Neural progenitor cell (in vitro differentiated cells): ENCODE measurements around the gene RAMP3. TPM values are rescaled to one million over a fixed set of nuclear protein-coding genes. Genes with fewer than 3 reads are reported as not detected.

Source experiments
- DNase-seq: peaks from one replicate; pipeline ENCODE4 v3.0.0-alpha.2; 2016; ENCODE audit warnings: low spot score
- H2AFZ ChIP-seq: fragments of 200-600 bp; sonication (generic); replicated peaks from 2 replicates; pipeline ENCODE4 v1.6.1; 2016; ENCODE audit warnings: antibody characterized with exemption
- H3F3A ChIP-seq: fragments of 200-600 bp; sonication (generic); 2 replicates; pipeline ENCODE4 v1.6.1; 2016; ENCODE audit warnings: antibody characterized with exemption, low read depth
- H3K27ac ChIP-seq: fragments of 200-600 bp; sonication (generic); 2 replicates; pipeline ENCODE4 v1.5.1; 2016; ENCODE audit warnings: mild to moderate bottlenecking
- H3K27me3 ChIP-seq: fragments of 200-600 bp; sonication (generic); 2 replicates; pipeline ENCODE4 v1.6.1; 2016; ENCODE audit warnings: mild to moderate bottlenecking, moderate library complexity
- H3K36me3 ChIP-seq: fragments of 200-600 bp; sonication (generic); 2 replicates; pipeline ENCODE4 v1.5.1; 2016
- H3K4me1 ChIP-seq: fragments of 200-600 bp; sonication (generic); 2 replicates; pipeline ENCODE4 v1.6.1; 2016; ENCODE audit warnings: mixed run types
- H3K4me2 ChIP-seq: fragments of 200-600 bp; sonication (generic); 2 replicates; pipeline ENCODE4 v1.6.1; 2016
- H3K4me3 ChIP-seq: fragments of 200-600 bp; sonication (generic); 2 replicates; pipeline ENCODE4 v1.5.1; 2016
- H3K79me2 ChIP-seq: fragments of 200-600 bp; sonication (generic); 2 replicates; pipeline ENCODE4 v1.6.1; 2016; ENCODE audit warnings: low read depth
- H3K9ac ChIP-seq: fragments of 200-600 bp; sonication (generic); 2 replicates; pipeline ENCODE4 v1.6.1; 2016
- H3K9me3 ChIP-seq: fragments of 200-600 bp; sonication (generic); 2 replicates; pipeline ENCODE4 v1.5.1; 2016; ENCODE audit warnings: low read depth
- H4K20me1 ChIP-seq: fragments of 200-600 bp; sonication (generic); 2 replicates; pipeline ENCODE4 v1.6.1; 2016; ENCODE audit warnings: low read depth
- H3K27ac Mint-ChIP-seq: 3 replicates; pipeline ENCODE4 v1.8.0; 2021; ENCODE audit warnings: mixed read lengths
- H3K27me3 Mint-ChIP-seq: 2 replicates; pipeline ENCODE4 v1.8.0; 2022; ENCODE audit warnings: low read depth, mild to moderate bottlenecking, inconsistent platforms, moderate library complexity, mixed read lengths; ENCODE audit not compliant: insufficient read depth
- H3K36me3 Mint-ChIP-seq: 3 replicates; pipeline ENCODE4 v1.8.0; 2021; ENCODE audit warnings: mixed read lengths
- H3K4me1 Mint-ChIP-seq: 3 replicates; pipeline ENCODE4 v1.8.0; 2021; ENCODE audit warnings: mixed read lengths
- H3K4me3 Mint-ChIP-seq: 3 replicates; pipeline ENCODE4 v1.8.0; 2021; ENCODE audit warnings: mild to moderate bottlenecking, moderate library complexity, mixed read lengths
- H3K9me3 Mint-ChIP-seq: 3 replicates; pipeline ENCODE4 v1.8.0; 2020; ENCODE audit warnings: mixed read lengths
- EZH2 ChIP-seq: fragments of 200-600 bp; sonication (generic); IDR thresholded peaks from 2 replicates; pipeline ENCODE4 v1.6.1; 2017; ENCODE audit warnings: antibody characterized with exemption, mild to moderate bottlenecking, moderate library complexity
- EZH2phosphoT487 ChIP-seq: fragments of 200-600 bp; sonication (generic); IDR thresholded peaks from 2 replicates; pipeline ENCODE4 v1.6.1; 2017; ENCODE audit warnings: antibody characterized with exemption
- total RNA-seq: library from RNA; depleted of rRNA; stranded (reverse); fragments of >200 nt; gene quantifications from 2 replicates; pipeline ENCODE4 v1.2.3, GENCODE V29; 2015; ENCODE audit warnings: low replicate concordance
- TF ChIP-seq, protein P1 (sequence below): fragments of 200-600 bp; sonication (generic); IDR thresholded peaks from 2 replicates; pipeline ENCODE4 v1.5.1; 2017; ENCODE audit warnings: antibody characterized with exemption, mild to moderate bottlenecking

Gene RAMP3
- total RNA-seq, 1 donor from 2014 or later = not detected

DNA sequence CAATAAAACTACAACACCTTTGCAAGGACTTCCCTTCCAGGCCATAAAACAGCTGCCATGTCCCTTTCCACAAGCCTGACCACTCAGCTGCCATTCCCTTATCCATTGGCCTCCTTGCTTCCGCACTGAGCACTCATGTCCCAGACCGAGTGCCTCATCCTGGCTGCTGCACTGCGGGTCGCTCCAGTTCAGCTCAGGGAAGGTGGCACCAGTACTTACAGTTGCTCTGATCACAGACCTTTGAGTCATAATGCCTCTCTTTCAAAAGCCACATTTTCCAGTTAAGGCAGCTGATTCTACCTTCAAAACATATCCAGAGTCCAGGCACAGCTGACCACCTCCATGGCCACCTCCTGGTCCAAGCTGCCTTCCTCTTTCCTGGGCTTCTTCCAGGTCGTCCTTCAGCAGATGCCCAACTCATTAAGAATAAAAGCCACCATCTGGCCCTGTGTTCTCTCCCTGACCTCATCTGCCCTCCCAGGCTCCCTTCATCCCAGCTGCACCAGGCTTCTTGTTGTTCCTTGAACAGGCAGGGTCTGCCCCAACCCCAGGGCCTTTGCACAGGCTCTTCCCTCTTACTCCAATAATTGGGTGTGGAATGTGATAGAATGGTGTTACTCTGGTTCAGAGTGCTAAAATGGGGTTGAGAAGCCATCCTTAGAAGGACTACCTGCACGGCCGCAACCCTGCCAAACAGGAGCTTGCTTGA is 64.5 kb downstream of the RAMP3 start:
- no peak overlapping the region for H2AFZ ChIP-seq
- Mint-ChIP-seq H3K9me3 (peaks cover 6% of the 10 kb centered on the region), H3K27me3 (peaks cover 33% of the 10 kb centered on the region), H3K4me3 (peak overlapping the region; percentile 69), H3K27ac (peak overlapping the region; percentile 92), H3K36me3 (peaks cover 2% of the 10 kb centered on the region), H3K4me1 (peaks cover 65% of the 10 kb centered on the region)
- no peaks in the 10 kb centered on the region for H3K36me3 ChIP-seq
- no peak overlapping the region for H3K9ac ChIP-seq
- no peaks in the 10 kb centered on the region for H3K79me2 ChIP-seq
- H3K9me3 ChIP-seq = no peaks in the 10 kb centered on the region
- no peak overlapping the region for H3K27ac ChIP-seq
- H3K4me2 ChIP-seq = no peak overlapping the region
- DNase-seq = no peak
- H3F3A ChIP-seq = no peaks in the 10 kb centered on the region
- H3K4me1 ChIP-seq = peaks cover 22% of the 10 kb centered on the region
- no peaks in the 10 kb centered on the region for H4K20me1 ChIP-seq
- H3K27me3 ChIP-seq = no peaks in the 10 kb centered on the region
- TF ChIP-seq, protein P1, sequence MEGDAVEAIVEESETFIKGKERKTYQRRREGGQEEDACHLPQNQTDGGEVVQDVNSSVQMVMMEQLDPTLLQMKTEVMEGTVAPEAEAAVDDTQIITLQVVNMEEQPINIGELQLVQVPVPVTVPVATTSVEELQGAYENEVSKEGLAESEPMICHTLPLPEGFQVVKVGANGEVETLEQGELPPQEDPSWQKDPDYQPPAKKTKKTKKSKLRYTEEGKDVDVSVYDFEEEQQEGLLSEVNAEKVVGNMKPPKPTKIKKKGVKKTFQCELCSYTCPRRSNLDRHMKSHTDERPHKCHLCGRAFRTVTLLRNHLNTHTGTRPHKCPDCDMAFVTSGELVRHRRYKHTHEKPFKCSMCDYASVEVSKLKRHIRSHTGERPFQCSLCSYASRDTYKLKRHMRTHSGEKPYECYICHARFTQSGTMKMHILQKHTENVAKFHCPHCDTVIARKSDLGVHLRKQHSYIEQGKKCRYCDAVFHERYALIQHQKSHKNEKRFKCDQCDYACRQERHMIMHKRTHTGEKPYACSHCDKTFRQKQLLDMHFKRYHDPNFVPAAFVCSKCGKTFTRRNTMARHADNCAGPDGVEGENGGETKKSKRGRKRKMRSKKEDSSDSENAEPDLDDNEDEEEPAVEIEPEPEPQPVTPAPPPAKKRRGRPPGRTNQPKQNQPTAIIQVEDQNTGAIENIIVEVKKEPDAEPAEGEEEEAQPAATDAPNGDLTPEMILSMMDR = no peak
- no peak for TF ChIP-seq EZH2
- TF ChIP-seq EZH2phosphoT487 = no peak
- H3K4me3 ChIP-seq = no peak overlapping the region

DNA sequence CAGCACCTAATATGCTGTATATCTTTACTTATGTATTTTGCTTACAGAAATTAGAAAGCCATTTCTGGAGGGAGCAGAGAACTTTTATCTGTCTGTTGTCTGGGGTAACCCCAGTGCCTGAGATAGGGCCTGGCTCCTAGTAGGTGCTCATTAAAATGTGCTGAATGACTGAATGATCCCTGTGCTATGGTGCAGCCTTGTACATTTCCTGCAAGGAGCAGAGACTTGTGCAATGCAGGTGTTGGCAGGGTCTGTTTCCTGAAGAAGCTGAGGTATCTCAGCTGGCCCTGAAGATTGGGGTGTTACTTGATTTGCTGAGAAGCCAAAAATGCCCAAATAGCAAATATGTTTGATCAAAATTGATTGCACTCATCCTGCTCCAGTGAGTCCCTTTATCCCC is 65.5 kb downstream of the RAMP3 start:
- peaks cover 6% of the 10 kb centered on the region for H3K9me3 Mint-ChIP-seq
- H3K4me1 Mint-ChIP-seq = peaks cover 61% of the 10 kb centered on the region
- peak overlapping the region; percentile 69 for H3K4me3 Mint-ChIP-seq
- Histone ChIP-seq H3K27me3 (no peaks in the 10 kb centered on the region), H2AFZ (no peak overlapping the region), H3K27ac (no peak overlapping the region), H3K4me2 (no peak overlapping the region), H3F3A (no peaks in the 10 kb centered on the region), H3K9ac (no peak overlapping the region), H3K4me3 (no peak overlapping the region), H3K4me1 (peaks cover 22% of the 10 kb centered on the region), H3K36me3 (no peaks in the 10 kb centered on the region), H3K9me3 (no peaks in the 10 kb centered on the region), H4K20me1 (no peaks in the 10 kb centered on the region), H3K79me2 (no peaks in the 10 kb centered on the region)
- no peak for TF ChIP-seq EZH2phosphoT487
- no peak for TF ChIP-seq EZH2
- TF ChIP-seq, protein P1 = no peak
- peaks cover 2% of the 10 kb centered on the region for H3K36me3 Mint-ChIP-seq
- no peak for DNase-seq
- peak overlapping the region; percentile 92 for H3K27ac Mint-ChIP-seq
- peaks cover 36% of the 10 kb centered on the region for H3K27me3 Mint-ChIP-seq

DNA sequence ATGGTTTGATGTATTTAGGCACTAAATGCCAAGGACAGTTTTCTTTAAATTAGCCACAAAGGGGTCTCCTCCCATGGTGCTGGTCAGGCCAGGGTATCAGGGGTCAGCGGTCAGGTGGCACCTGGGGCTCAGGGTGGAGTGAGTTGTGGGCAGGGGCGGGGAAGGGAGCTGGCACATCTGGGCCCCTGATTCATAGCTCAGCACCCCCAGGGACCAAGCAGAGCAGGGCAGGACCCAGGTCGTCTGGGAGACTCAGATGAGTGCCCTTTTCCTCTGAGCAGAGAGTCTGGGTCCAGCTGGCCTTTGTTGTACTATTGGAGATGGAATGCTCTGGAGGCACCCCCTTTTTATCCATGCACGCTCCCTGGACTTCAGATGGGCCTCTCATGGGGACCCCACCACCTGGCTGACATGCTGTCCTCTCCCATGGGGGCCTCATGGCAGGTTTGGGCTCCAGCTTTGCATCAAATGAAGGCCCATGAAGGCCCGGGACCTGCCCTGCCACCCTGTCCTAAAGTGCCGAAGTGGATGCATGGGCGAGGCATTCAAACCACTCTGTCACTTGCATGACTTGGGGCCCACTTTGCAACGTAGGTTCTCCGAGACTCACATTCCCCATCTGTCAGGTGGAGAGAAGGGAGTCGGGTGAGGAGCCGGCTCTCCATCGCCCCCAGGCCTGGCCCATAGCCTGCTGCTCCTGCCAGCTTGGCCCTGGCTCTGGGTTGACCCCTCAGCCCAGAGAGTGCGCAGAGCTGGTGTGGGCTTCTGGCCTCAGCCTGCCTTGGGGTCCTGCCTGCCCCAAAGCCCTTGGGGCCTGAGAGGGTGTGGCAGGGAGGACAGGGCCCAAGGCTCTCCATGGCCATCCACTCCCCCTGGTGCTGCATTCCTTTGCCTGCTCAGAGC is 66.4 kb downstream of the RAMP3 start:
- no peak overlapping the region for H3K9ac ChIP-seq
- H3K36me3 ChIP-seq = no peaks in the 10 kb centered on the region
- H4K20me1 ChIP-seq = no peaks in the 10 kb centered on the region
- no peak overlapping the region for H3K4me3 ChIP-seq
- Mint-ChIP-seq H3K4me1 (peaks cover 63% of the 10 kb centered on the region), H3K27ac (no peak overlapping the region), H3K4me3 (no peak overlapping the region), H3K27me3 (peaks cover 36% of the 10 kb centered on the region), H3K9me3 (peaks cover 6% of the 10 kb centered on the region), H3K36me3 (peaks cover 2% of the 10 kb centered on the region)
- no peak overlapping the region for H2AFZ ChIP-seq
- H3K79me2 ChIP-seq = no peaks in the 10 kb centered on the region
- H3K4me1 ChIP-seq = peaks cover 21% of the 10 kb centered on the region
- H3K9me3 ChIP-seq = no peaks in the 10 kb centered on the region
- H3K27me3 ChIP-seq = no peaks in the 10 kb centered on the region
- no peaks in the 10 kb centered on the region for H3F3A ChIP-seq
- TF ChIP-seq, protein P1 = no peak
- TF ChIP-seq EZH2 (no peak), EZH2phosphoT487 (no peak)
- H3K4me2 ChIP-seq = no peak overlapping the region
- no peak for DNase-seq
- no peak overlapping the region for H3K27ac ChIP-seq
